ENCODE results near the gene DYNLRB2.

DNA sequence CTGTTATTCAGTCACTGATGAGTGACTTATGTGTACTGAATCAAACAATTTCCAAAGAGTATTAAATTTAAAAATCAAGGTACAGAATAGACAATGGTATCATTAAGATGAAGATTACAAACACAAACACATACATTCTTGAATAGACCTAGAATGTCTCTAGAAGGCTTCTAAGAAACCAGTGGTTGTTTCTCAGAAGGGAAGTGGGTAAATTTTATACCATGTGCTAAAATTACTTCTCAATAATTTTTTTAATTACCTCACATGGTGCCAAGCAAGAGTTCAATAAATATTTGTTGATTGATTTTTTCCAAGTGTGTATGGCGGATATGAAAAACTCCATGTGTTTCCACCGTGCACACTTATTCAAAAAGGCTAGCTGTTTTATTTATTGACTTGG is 6.4 kb downstream of the DYNLRB2 start:
- TF ChIP-seq, protein P1, sequence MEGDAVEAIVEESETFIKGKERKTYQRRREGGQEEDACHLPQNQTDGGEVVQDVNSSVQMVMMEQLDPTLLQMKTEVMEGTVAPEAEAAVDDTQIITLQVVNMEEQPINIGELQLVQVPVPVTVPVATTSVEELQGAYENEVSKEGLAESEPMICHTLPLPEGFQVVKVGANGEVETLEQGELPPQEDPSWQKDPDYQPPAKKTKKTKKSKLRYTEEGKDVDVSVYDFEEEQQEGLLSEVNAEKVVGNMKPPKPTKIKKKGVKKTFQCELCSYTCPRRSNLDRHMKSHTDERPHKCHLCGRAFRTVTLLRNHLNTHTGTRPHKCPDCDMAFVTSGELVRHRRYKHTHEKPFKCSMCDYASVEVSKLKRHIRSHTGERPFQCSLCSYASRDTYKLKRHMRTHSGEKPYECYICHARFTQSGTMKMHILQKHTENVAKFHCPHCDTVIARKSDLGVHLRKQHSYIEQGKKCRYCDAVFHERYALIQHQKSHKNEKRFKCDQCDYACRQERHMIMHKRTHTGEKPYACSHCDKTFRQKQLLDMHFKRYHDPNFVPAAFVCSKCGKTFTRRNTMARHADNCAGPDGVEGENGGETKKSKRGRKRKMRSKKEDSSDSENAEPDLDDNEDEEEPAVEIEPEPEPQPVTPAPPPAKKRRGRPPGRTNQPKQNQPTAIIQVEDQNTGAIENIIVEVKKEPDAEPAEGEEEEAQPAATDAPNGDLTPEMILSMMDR (IDR thresholded peaks at IDR 0.05 in 2 of 3, conservative IDR thresholded peaks at IDR 0.05 in 1 of 3; ENCODE audit: insufficient read depth in 2 of 3, low read depth in 1 of 3, low read length in 3 of 3): no peak
- TF ChIP-seq ATF3 (IDR thresholded peaks at IDR 0.05) (no peak), ATF3 (CRISPR knock-in tag; conservative IDR thresholded peaks at IDR 0.05) (no peak), GMEB1 (CRISPR knock-in tag; IDR thresholded peaks at IDR 0.05) (no peak), RFX5 (IDR thresholded peaks at IDR 0.05; ENCODE audit: low read depth, low read length) (no peak), MECOM (CRISPR knock-in tag; IDR thresholded peaks at IDR 0.05) (no peak), KLF16 (IDR thresholded peaks at IDR 0.05) (no peak), ZNF785 (CRISPR knock-in tag; IDR thresholded peaks at IDR 0.05) (no peak), MXI1 (IDR thresholded peaks at IDR 0.05; ENCODE audit: low read depth, low read length) (no peak), TBP (optimal IDR thresholded peaks at IDR 0.05; ENCODE audit: low read depth, low read length) (no peak), ARHGAP35 (IDR thresholded peaks at IDR 0.05; ENCODE audit: partially characterized antibody) (no peak), RAD21 (CRISPR knock-in tag; conservative IDR thresholded peaks at IDR 0.05 in 1 of 2, IDR thresholded peaks at IDR 0.05 in 1 of 2) (no peak), MTA2 (IDR thresholded peaks at IDR 0.05; ENCODE audit: low read depth) (no peak)
- TF ChIP-seq, protein P2, sequence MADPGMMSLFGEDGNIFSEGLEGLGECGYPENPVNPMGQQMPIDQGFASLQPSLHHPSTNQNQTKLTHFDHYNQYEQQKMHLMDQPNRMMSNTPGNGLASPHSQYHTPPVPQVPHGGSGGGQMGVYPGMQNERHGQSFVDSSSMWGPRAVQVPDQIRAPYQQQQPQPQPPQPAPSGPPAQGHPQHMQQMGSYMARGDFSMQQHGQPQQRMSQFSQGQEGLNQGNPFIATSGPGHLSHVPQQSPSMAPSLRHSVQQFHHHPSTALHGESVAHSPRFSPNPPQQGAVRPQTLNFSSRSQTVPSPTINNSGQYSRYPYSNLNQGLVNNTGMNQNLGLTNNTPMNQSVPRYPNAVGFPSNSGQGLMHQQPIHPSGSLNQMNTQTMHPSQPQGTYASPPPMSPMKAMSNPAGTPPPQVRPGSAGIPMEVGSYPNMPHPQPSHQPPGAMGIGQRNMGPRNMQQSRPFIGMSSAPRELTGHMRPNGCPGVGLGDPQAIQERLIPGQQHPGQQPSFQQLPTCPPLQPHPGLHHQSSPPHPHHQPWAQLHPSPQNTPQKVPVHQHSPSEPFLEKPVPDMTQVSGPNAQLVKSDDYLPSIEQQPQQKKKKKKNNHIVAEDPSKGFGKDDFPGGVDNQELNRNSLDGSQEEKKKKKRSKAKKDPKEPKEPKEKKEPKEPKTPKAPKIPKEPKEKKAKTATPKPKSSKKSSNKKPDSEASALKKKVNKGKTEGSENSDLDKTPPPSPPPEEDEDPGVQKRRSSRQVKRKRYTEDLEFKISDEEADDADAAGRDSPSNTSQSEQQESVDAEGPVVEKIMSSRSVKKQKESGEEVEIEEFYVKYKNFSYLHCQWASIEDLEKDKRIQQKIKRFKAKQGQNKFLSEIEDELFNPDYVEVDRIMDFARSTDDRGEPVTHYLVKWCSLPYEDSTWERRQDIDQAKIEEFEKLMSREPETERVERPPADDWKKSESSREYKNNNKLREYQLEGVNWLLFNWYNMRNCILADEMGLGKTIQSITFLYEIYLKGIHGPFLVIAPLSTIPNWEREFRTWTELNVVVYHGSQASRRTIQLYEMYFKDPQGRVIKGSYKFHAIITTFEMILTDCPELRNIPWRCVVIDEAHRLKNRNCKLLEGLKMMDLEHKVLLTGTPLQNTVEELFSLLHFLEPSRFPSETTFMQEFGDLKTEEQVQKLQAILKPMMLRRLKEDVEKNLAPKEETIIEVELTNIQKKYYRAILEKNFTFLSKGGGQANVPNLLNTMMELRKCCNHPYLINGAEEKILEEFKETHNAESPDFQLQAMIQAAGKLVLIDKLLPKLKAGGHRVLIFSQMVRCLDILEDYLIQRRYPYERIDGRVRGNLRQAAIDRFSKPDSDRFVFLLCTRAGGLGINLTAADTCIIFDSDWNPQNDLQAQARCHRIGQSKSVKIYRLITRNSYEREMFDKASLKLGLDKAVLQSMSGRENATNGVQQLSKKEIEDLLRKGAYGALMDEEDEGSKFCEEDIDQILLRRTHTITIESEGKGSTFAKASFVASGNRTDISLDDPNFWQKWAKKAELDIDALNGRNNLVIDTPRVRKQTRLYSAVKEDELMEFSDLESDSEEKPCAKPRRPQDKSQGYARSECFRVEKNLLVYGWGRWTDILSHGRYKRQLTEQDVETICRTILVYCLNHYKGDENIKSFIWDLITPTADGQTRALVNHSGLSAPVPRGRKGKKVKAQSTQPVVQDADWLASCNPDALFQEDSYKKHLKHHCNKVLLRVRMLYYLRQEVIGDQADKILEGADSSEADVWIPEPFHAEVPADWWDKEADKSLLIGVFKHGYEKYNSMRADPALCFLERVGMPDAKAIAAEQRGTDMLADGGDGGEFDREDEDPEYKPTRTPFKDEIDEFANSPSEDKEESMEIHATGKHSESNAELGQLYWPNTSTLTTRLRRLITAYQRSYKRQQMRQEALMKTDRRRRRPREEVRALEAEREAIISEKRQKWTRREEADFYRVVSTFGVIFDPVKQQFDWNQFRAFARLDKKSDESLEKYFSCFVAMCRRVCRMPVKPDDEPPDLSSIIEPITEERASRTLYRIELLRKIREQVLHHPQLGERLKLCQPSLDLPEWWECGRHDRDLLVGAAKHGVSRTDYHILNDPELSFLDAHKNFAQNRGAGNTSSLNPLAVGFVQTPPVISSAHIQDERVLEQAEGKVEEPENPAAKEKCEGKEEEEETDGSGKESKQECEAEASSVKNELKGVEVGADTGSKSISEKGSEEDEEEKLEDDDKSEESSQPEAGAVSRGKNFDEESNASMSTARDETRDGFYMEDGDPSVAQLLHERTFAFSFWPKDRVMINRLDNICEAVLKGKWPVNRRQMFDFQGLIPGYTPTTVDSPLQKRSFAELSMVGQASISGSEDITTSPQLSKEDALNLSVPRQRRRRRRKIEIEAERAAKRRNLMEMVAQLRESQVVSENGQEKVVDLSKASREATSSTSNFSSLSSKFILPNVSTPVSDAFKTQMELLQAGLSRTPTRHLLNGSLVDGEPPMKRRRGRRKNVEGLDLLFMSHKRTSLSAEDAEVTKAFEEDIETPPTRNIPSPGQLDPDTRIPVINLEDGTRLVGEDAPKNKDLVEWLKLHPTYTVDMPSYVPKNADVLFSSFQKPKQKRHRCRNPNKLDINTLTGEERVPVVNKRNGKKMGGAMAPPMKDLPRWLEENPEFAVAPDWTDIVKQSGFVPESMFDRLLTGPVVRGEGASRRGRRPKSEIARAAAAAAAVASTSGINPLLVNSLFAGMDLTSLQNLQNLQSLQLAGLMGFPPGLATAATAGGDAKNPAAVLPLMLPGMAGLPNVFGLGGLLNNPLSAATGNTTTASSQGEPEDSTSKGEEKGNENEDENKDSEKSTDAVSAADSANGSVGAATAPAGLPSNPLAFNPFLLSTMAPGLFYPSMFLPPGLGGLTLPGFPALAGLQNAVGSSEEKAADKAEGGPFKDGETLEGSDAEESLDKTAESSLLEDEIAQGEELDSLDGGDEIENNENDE (IDR thresholded peaks at IDR 0.05; ENCODE audit: low read depth, low read length): no peak
